GM18511 (cell line): ENCODE results near the gene DPF3.

ENCODE experiments used
- ATAC-seq: cut with Tn5 transposase; IDR thresholded peaks from one replicate; pipeline ENCODE4 v1.9.1; 2021; ENCODE audit warnings: mild to moderate bottlenecking, moderate library complexity; ENCODE audit not compliant: unreplicated experiment

Gene DPF3

DNA sequence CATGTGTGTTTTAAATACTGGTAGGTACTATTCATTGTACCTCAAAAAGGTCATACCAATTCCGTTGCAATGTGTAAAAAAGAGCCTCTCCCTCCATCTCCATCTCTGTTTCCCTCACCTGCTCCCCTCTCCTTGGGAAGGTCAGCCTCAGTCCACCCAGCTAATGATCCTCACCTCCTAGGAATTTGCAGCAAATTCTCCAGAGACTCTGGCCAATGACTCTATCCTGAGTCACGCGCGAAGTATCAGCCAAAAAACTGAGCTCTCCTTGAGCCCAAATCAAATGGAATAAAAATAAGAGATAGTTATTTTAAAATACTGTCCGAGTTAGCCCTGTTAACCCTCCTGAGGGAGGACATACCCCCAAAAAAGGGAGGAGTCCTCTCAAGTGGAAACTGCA is 148.4 kb downstream of the DPF3 start:
- no peak for ATAC-seq

DNA sequence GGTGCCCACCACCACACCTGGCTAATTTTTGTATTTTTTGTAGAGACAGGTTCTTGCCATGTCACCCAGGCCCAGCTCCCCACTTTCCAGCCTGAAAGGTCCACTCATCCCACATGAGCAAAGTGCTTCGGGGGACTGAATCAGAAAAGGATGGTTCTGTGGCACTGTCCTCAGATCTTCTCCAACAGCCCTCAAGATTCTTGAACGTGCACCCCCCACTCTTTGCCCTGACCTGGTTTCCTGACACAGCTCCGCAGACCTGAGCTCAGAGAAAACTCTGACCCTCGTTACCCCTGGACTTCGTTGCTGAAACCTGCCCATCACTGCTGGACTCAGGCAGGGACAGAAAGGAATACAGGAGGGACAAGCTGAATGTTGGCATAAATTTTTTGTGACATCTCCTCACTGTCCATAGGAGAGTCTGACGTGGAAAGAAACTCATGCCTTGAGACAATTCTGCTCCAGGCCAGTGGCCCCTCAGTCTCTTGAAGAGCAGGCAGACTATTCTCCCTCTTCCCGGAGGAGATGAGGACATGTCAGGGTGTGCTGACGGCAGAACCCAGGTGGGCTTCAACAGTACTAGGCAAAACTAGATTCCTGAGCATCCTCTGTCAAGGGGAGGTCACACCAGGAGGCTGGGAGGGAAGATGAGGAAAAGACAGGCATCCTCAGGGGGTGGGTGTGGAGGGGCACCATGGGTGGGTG is 149.3 kb downstream of the DPF3 start:
- no peak for ATAC-seq

DNA sequence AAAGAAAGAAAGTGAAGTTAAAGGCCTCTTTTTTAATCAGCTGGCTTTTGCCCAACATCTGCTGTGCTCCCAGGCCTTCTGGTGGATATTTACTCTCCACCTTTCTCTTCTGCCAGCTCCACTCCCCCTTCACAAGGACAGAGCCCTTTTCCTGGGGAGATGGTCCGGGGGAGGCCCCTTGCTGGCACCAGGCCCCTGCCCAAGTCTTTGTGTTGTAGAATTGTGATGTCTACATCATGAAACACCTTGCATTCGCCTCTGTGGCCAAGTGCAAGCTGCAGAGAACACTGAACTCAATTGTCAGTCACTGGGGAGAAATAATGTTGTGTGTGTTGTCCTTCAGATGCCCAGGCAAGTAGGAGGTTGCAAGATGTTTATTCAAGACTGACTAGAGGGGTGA is 150.3 kb downstream of the DPF3 start:
- ATAC-seq, result no peak

GRCh38 chr14:72742838-72743195 is 151.1 kb downstream of the DPF3 start:
- no peak for ATAC-seq

- ATAC-seq, result no peak
These were observed 151.6 kb downstream of the DPF3 start for GRCh38 chr14:72742118-72742837.

GRCh38 chr14:72741826-72742117 is 152.1 kb downstream of the DPF3 start:
- ATAC-seq, result no peak

DNA sequence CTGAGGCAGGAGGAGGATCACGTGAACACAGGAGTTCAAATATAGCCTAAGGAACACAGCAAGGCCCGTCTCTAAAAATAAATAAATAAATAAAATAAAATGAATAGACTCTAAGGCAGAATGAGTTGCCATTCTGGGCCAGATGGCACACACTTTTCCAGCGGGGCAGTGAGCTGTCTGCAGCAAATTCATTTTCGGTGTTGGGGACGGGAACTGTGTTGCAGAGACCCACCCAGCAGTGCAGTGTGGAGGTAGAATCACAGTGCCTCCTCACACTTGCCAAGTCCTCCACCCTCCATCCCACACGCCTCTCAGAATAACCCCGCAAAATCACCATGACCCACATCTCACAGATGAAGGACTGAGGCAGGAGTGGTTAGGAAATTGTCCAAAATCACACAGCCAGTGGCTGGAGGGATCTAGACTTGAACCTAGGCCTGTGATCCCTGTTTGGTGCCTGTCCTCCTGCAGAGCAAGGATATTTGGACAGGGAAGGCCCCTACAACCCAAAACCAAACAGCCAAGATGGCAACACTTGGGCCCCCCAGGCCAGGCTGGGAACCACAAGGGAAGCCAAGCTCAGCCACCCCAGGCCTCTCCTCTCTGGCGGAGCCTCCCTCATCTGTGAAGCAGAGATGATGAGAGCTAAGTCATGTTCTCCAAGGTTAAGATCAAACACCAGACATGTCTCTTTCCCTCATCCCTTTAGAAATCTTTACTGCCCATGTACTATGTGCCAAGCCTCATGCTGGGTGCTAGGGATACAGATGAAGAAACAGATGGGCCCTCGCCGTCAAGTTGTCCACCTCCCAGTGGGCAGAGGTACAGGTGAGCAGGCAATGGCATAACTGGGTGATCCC is 152.7 kb downstream of the DPF3 start:
- ATAC-seq, result no peak

DNA sequence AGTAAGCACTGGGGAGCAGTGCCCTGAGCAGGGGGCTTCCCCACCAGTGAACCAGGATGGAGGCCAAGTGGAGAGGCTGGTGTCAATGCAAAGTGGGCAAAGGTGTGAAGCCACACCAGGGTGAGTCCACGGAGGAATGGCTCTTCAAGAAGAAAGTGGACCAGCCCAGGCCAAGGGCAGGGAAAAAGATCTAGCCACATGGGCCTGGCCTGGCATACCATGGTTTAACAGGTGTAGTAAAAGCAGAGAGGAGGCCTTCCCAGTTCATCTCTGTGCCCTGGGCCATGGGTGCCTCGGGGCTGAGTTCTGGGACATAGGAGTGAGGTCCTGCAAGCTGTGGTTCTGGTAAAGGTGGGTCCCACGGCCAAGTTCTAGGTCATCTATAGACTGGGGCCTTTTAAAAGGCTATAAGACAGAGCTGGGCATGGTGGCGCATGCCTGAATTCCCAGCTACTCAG is 153.4 kb downstream of the DPF3 start:
- ATAC-seq, result no peak

- ATAC-seq, result no peak
These were observed 154.2 kb downstream of the DPF3 start for GRCh38 chr14:72739446-72740405.

- no peak for ATAC-seq
These were observed 155.7 kb downstream of the DPF3 start for GRCh38 chr14:72738161-72738611.

DNA sequence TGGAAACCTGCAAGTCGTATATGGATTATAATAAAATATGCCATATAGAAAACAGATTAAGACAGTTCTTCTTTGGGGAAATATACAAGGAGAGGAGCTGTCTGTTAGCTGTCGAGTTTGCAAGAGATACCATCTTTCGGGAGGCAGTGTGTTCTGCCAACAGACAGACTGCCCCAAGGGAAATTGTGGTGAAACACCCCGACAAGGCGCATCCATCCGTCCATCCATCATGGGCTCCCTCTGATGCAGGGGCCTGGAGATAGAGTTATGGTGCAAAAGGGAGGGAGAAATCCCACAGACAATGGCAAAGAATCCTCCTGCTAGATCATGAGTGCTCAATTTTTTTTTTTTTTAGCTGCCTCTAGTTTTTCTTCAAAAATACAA is 156.3 kb downstream of the DPF3 start:
- no peak for ATAC-seq

- no peak for ATAC-seq
These were observed 156.9 kb downstream of the DPF3 start for GRCh38 chr14:72736786-72737559.

DNA sequence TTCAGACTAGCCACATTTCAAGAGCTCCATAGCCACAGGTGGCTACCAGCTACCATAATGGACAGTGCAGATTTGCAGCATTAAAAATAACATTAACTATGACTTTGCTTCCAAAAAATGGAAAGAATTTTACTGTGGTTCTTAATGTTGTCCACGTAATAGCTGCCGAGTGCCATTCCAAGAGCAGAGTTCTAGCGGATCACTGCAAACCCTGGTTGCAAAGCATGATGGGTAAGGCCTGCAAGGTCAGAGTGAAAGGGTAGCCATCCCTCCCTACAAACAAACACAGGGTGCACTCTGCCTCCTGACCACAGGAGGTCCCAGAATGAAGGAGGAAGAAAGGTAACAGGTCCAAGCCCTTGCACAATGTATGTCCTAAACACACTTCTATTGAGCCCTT is 157.6 kb downstream of the DPF3 start:
- no peak for ATAC-seq

DNA sequence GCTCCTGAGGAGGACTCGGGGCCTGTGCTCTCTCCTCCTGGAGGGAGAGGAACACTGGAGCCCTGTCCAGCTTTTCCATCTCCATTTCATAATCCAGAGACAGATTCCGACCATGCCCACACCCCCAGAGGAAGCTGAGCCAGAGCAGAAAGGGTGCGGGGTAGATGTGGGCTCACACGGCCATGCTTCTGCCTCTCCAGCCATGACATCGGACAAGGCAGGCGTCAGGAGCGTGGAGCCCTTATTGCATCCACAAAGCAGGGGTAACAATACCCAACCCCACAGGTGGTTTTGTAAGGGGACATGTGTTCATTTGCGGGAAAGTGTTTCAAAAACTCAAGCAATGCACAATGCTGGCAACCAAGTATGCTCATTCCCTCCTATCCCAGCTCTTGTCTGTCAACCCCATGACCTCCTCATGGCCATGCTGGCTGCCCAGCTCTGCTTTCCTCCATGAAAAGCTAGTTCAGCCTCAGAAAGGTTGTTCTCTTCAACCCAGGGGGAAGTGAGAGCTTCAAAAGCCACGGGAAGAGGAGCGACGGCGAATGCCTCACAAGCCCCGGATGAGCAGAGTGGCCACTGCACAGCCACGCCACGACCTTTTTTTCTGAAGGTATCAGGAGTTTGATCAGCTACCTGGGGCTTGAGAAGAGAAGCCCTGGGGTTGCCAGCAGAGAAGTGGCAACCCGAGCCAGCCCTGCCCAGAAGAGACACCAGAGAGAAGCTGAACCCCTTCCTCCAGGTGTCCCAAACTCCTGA is 161.7 kb downstream of the DPF3 start:
- ATAC-seq, result no peak

DNA sequence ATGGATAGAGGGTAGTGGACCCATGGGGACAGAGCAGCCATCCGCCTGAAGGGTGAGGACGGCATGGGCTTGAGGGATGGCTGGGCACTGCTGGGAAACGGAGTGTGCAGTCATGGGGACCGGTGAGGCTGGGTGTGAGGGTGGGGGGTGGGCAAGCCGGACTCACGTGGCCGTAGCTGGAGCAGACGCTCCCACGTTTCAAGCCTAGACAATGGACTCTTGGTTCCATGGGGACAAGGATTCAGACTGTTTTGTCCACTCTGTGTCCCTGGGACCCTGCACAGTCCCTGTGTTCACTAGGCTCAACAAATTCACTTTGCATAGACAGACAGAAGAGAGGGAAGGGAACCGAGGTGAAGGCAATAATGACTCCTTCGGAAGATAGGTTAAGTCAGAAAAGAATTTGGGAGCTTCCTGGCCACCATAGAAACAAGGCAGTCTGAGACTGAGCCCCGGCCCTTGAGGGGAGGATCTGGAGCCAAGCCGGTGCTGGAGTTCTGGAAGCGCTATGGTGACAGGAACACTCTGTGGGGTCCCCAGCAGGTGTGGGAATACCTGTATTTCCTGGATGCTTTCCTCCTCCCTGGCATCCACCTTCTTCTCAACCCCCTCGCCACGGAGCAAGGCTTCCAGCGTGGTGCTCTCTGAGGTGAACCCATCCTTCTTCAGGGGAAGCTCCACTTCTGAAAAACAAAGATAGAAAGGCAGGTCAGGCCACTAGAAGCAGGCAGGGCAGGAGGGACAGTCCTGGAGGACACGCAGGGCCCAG is 162.5 kb downstream of the DPF3 start:
- ATAC-seq, result no peak

GRCh38 chr14:72730468-72730867 is 163.4 kb downstream of the DPF3 start:
- ATAC-seq, result no peak

DNA sequence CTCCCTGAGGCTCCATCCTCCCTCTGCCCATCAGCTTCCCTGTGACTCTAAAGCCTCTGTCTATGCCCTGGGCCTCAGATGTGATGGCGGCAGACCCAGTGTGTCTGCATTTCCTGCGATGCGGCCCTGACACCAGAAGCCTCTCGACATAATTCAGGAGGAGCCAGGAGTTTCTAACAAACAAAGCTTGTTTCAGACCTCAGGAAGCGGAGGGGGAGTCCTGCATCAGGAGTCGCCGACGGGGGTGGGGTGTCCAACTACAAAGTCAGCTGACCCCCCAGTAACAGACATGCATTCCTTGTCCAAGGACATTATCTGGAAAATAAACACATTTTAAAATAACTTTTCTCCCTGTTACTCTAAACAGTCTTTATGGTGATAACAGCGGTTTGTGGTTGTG is 167.5 kb downstream of the DPF3 start:
- no peak for ATAC-seq

DNA sequence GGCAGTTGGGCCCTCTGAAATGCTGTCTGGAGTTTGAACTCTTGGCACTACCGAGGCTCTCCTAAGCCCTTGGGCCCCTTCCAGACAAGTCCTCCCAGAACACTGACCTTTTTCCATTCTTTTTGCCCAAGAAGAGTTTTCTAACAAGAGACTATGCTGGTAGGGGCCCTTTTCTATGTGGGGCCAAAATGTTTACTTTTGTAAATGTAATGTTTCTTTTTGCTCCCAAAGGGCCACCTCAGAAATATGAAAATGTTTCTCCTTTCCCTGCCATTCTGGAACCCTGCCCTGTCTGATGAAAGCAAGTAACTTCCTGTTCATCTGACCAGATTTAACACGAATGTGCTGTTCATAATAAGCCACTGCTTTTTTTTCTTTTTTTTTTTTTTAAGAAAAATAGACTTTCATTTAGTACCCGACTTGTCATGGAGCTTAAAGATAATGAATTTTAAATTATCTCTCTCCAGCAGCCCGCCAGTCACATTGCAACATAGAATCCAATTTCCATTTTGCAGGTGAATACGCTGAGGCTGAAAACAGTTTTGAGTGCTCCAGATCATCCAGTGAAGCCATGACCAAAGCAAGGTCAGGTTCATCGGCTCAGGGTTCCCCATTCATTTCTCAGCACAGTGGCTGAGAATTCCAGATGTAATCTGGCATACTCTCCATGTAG is 169.9 kb downstream of the DPF3 start:
- no peak for ATAC-seq
